Measurements from ENCODE around the gene CAPN11.

Gene CAPN11

DNA sequence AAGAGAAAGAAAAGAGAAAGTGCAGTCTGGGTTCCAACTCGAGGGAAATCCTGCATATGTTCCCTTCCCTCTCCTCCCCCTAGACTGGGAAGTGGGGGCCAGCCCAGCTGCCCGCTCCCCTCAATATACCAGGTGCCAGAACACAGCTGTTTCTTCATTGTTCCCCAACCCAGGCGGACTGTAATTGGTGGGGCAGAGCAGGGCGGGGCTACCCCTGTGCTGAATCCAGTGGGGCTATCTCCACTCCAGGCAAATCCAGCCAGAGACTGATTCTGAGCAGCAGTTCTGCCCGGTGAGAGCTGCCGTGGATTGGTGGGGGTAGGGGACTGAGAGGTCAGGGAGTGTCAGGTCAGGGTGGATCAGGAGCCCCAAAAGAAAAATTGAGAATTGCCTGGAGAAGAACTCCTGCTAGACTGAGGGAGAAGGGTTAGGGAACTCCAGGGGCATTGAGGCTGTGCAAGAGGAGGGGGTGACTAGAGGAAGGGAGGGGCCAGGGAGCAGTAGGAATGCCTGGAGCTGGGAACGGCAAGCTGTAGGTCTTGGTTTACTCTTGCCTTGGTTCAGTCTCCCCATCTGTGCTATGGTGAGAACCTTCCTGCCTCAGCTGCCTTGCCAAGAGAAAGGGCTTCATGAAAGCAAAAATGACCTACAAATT is 58.2 kb downstream of the CAPN11 start, which contains the start of gene MYMX:
MYMX (plus strand) TSS at position 250 of the 655 bp plus-strand sequence. CDS start 546 bp downstream, outside the sequence.
- in situ Hi-C loops (cut with HindIII; ENCODE audit: low sequenced_read_pairs) = no loop called here
- DNase-seq (ENCODE audit: low read depth, low spot score) = no peak
- TF ChIP-seq, protein P1, sequence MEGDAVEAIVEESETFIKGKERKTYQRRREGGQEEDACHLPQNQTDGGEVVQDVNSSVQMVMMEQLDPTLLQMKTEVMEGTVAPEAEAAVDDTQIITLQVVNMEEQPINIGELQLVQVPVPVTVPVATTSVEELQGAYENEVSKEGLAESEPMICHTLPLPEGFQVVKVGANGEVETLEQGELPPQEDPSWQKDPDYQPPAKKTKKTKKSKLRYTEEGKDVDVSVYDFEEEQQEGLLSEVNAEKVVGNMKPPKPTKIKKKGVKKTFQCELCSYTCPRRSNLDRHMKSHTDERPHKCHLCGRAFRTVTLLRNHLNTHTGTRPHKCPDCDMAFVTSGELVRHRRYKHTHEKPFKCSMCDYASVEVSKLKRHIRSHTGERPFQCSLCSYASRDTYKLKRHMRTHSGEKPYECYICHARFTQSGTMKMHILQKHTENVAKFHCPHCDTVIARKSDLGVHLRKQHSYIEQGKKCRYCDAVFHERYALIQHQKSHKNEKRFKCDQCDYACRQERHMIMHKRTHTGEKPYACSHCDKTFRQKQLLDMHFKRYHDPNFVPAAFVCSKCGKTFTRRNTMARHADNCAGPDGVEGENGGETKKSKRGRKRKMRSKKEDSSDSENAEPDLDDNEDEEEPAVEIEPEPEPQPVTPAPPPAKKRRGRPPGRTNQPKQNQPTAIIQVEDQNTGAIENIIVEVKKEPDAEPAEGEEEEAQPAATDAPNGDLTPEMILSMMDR (IDR thresholded peaks at IDR 0.05; ENCODE audit: low read depth, low read length) = no peak
- no peak within 1 kb of the TSS for H3K4me3 ChIP-seq (ENCODE audit: low read depth, low read length)

DNA sequence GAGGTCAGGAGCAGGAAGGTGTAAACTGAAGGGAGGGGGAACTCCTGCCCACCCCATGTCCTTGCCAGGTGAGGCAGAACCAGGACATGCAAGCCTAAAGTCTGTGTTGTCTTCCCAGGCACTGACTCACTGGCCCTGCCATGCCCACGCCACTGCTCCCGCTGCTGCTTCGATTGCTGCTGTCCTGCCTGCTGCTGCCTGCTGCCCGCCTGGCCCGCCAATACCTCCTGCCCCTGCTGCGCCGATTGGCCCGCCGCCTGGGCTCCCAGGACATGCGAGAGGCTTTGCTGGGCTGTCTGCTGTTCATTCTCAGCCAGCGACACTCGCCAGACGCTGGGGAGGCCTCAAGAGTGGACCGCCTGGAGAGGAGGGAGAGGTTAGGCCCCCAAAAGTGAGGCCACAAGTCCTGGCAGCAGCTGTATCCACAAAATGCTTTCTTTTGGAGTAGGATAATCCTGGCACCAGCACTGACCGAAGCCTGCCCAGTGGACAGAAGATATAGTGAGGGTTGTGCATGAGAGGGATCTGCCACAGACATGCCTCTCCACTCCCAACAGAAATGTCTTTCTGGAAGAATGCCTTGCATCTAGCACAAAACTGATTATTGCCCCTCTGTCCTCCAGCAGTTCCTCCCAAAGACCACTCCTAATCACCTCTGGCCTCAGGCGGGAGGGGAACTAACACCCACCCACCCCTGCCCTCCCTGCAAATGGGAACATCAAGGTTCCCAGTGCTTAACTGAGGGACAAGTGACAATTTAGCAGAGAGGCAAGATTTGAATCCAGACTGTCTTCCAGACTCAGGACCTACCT is 58.9 kb downstream of the CAPN11 start:
- no peak overlapping the region for H3K4me3 ChIP-seq (ENCODE audit: low read depth, low read length)
- peak; percentile 54 for DNase-seq (ENCODE audit: low read depth, low spot score)
- TF ChIP-seq, protein P1 (IDR thresholded peaks at IDR 0.05; ENCODE audit: low read depth, low read length) = no peak
- in situ Hi-C loops (cut with HindIII; ENCODE audit: low sequenced_read_pairs) = no loop called here

DNA sequence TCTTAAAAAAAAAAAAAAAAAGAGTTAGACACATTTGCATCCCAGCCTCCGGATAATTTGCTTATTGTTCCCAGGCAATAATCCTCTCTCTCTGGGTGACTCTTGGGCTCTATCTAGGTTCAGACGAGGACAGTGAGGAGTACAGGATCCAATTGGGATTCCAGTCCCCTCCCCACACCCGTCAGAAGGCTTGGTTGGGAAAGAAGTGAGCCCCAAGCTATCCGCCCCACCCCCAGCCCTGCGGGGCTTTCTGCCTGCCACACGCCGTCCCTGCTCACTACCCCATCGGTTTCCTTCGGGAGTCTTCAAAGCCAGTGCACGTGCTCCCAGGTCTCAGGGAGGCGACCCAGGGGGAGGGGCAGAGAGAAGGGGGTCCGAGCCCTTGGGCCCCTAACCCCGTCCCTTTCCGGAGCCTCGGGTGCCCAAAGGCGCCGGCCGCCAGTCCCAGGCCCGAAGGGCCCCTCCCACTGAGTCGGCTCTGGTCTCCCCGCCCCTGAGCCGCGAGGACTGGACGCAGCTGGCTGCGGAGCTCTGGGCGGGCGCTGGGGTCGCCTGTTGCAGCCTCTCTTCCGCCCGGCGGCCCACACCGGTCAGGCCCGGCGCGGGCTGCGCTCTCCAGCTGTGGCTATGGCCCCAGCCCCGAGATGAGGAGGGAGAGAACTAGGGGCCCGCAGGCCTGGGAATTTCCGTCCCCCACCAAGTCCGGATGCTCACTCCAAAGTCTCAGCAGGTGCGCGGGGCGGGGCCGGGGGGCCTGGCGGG is 60.6 kb downstream of the CAPN11 start:
- in situ Hi-C loops (cut with HindIII; ENCODE audit: low sequenced_read_pairs) = no loop called here
- DNase-seq (ENCODE audit: low read depth, low spot score) = peak; percentile 56
- TF ChIP-seq, protein P1 (IDR thresholded peaks at IDR 0.05; ENCODE audit: low read depth, low read length) = no peak
- H3K4me3 ChIP-seq (ENCODE audit: low read depth, low read length) = peak overlapping the region; percentile 30

DNA sequence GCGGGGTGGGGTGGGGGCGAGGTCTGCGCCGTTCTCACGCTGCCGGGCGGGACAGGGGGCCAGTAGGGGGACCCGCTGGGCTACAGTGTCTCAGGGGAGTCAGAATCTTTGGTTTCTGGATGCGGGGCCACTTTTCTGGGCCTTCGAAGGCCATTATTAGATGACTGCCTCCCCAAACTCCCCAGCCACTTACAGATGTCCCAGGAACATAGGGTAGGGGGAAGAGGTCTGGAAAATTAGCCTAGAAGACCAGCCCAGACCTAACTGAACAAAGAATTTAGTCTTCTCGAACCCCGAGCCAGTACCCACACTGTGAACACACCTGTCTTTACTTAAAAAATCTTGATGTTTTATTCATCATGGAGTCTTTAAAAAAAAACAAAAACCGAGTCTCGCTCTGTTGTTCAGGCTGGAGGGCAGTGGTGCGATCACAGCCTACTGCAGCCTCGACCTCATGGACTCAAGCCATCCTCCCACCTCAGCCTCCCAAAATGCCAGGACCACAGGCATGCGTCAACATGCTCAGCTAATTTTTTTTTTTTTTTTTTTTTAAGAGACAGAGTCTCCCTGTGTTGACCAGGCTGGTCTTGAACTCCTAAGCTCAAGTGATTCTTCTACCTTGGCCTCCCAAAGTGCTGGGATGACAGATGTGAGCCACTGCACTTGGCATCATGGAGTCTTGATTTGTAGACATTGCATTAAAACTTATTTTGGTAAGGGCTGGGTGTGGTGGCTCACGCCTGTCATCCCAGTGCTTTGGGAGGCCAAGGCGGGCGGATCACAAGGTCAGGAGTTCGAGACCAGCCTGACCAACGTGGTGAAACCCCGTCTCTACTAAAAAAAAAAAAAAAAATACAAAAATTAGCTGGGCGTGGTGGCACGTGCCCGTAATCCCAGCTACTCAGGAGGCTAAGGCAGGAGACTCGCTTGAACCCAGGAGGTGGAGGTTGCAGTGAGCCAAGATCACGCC is 61.5 kb downstream of the CAPN11 start:
- peak overlapping the region; percentile 30 for H3K4me3 ChIP-seq (ENCODE audit: low read depth, low read length)
- DNase-seq (ENCODE audit: low read depth, low spot score) = no peak
- in situ Hi-C loops (cut with HindIII; ENCODE audit: low sequenced_read_pairs) = no loop called here
- TF ChIP-seq, protein P1 (IDR thresholded peaks at IDR 0.05; ENCODE audit: low read depth, low read length) = no peak

DNA sequence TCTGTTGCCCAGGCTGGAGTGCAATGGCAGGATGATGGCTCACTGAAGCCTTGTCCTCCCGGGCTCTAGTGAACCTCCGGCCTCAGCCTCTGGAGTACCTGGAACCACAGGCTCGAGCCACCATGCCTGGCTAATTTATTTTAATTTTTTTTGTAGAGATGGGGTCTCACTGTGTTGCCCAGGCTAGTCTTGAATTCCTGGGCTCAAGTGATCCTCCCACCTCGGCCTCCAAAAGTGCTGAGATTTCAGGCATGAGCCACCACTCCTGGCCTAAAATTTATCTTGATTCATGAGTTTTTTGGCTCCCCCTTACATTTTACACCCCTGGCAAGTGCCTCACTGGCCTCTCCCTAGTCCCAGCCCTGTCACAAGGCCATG is 62.3 kb downstream of the CAPN11 start:
- no peak for DNase-seq (ENCODE audit: low read depth, low spot score)
- TF ChIP-seq, protein P1 (IDR thresholded peaks at IDR 0.05; ENCODE audit: low read depth, low read length) = no peak
- in situ Hi-C loops (cut with HindIII; ENCODE audit: low sequenced_read_pairs) = no loop called here
- no peak overlapping the region for H3K4me3 ChIP-seq (ENCODE audit: low read depth, low read length)

Measured in astrocyte of the spinal cord (primary cell).